ENCODE results near the gene EOGT.

GRCh38 chr3:68984011-68984530 lies 29.4 kb downstream of the EOGT start:
- no peak for TF ChIP-seq CTCF (IDR thresholded peaks at IDR 0.05)
- TF ChIP-seq POLR2A (IDR thresholded peaks at IDR 0.05), result no peak
- TF ChIP-seq EP300 (IDR thresholded peaks at IDR 0.05; ENCODE audit: low read depth), result no peak

Measured in transverse colon (tissue), 3 donors.